Measurements from ENCODE around the gene ARHGEF17.
"Not testable (repeated sequence)": the region's sequence is repeated elsewhere in the genome, so short reads cannot be mapped to it uniquely, and the experiment has no call there.

Gene ARHGEF17, protein sequence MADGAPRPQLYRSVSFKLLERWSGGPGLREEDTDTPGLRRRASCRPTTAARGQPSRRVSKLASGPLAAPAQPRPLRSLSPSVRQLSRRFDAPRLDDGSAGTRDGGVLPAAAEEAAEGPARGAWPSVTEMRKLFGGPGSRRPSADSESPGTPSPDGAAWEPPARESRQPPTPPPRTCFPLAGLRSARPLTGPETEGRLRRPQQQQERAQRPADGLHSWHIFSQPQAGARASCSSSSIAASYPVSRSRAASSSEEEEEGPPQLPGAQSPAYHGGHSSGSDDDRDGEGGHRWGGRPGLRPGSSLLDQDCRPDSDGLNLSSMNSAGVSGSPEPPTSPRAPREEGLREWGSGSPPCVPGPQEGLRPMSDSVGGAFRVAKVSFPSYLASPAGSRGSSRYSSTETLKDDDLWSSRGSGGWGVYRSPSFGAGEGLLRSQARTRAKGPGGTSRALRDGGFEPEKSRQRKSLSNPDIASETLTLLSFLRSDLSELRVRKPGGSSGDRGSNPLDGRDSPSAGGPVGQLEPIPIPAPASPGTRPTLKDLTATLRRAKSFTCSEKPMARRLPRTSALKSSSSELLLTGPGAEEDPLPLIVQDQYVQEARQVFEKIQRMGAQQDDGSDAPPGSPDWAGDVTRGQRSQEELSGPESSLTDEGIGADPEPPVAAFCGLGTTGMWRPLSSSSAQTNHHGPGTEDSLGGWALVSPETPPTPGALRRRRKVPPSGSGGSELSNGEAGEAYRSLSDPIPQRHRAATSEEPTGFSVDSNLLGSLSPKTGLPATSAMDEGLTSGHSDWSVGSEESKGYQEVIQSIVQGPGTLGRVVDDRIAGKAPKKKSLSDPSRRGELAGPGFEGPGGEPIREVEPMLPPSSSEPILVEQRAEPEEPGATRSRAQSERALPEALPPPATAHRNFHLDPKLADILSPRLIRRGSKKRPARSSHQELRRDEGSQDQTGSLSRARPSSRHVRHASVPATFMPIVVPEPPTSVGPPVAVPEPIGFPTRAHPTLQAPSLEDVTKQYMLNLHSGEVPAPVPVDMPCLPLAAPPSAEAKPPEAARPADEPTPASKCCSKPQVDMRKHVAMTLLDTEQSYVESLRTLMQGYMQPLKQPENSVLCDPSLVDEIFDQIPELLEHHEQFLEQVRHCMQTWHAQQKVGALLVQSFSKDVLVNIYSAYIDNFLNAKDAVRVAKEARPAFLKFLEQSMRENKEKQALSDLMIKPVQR (N-terminal part only)

DNA sequence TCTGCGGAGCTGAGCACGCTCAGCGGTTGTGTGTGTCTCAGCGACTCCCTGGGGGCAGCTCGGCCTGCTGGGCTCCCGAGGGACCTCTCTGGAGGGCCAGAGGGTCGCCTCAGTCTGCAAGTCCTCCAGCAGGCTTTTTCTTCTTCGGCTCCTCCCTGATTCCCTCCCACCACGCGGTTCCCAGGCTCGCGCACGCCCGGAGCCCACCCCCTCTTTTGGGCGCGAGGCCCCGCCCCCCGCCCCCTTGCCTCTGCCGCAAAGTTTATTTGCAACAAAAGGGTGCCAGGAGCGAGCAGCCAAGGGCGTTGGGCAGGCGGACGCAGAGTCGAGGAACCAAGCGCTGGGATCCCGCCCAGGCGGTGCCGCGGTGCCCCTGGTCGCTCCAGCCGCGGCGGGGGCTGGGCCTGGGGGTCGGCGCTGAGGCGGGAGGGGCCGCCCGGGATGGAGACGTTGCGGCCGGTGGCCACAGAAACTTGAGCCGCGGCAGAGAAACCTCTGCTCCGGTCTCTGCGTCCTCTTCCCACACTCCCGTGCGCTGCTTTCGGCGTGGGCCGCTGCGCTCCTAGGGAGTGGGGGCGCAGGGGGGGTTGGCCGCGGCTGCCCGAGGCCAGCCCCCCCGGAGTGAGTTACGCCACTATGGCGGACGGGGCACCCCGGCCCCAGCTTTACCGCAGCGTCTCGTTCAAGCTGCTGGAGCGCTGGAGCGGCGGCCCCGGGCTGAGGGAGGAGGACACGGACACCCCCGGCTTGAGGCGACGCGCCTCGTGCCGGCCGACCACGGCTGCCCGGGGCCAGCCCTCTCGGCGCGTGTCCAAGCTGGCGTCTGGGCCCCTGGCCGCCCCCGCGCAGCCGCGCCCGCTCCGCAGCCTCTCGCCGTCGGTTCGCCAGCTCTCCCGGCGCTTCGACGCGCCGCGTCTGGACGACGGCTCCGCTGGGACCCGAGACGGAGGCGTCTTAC, at the start of gene ARHGEF17:
ARHGEF17 (plus strand) TSS at position 274 of the 958 bp plus-strand sequence; CDS start at position 637, 363 bp downstream.
- peak; percentile 90 for DNase-seq

GRCh38 chr11:73259406-73260126, 48.5 kb upstream of the ARHGEF17 start:
- DNase-seq, result no peak

- DNase-seq, result no peak
These were observed 48.0 kb upstream of the ARHGEF17 start for GRCh38 chr11:73260127-73260457.

DNA sequence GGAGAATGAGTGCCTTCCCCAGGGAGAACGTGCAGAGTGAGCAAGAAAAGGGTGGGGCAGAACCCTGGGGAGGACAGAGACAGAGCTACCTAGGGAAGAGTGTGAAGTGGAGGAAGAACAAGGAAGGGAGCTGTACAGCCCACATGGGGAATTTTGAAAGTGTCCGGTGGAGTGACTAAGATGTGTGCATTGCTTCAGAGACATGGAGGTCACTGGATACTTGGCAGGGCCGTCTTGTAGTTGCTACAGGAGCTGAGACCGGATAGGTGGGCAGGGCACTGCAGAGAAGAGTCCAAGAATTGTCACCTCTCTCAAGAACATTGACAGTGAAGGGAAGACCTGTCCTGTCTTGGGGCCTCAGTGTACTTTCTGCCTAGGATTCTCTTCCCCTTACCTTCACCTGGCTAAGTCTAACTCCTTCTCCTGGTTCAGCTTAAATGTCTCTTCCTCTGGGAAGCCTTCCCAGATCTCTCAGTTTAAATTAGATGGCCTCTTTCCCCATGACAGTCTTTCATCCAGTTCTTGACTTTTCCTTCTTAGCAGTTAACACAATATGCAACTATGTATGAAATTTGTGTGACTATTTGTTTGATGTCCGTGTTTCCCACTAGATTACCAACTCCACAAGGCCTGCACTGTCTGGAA, 45.1 kb upstream of the ARHGEF17 start:
- no peak for DNase-seq

GRCh38 chr11:73263640-73264039, 44.4 kb upstream of the ARHGEF17 start:
- no peak for DNase-seq

DNA sequence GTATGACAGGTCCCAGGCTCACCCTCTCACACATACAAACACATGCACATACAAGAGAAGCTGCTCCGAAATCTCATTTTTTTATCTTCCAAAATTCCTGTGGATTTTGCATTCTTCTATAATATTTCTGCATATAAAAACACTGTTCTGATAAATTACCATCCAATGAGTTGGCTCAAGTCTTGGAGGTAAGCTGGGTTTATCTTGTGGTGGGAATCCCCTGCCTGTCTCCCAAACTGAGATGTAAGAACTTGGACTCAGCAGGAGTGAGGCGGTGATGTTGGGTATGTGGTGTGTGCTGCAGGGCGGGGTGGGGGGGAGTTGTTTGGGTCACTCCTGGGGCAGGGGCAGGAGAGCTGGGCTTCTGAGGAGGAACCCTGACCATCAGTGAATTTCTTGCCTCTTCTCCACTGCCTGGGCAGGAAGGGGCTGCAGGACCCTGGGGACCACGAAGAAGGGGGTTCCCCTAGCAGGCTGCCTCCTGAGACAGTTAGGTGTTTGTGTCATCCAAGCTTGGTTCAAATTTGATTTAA, 42.7 kb upstream of the ARHGEF17 start:
- no peak for DNase-seq

DNA sequence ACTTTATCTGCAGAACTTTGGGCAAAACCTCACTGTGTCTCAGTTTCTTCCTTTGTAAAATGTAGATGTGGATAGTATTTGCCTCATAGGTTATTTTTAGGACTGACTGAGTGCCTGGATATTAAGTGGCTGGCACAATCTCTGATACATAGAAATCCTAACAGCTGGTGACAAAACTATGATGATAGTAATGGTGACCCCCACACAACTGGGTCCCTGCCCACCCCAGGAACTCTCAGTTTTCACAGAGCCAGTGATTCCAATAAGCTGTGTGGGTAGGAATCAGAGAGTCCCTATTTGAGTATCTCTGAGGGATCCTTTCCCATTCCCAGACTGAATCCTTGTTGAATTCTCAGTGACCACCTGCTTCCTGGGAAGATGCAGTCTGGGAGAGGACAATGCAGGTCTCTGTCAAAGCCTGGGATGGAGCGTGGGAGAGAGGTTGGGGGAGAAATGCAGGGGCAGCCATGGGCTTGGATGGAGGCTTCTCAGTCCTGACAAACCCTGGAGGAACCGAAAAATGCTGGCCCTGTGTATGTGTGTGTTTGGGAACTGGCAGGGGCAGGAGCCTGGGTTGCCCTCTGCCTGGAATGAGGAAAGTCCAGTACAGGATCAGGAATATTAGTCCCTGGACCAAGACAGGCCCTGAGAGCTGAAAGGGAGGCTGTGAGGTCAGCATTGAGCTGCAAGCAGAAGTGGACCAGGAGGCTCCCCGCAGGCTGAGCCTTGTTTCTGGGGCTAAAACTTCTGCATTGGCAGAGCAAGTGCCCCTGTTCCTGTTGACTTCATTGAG, 42.0 kb upstream of the ARHGEF17 start:
- no peak for DNase-seq

DNA sequence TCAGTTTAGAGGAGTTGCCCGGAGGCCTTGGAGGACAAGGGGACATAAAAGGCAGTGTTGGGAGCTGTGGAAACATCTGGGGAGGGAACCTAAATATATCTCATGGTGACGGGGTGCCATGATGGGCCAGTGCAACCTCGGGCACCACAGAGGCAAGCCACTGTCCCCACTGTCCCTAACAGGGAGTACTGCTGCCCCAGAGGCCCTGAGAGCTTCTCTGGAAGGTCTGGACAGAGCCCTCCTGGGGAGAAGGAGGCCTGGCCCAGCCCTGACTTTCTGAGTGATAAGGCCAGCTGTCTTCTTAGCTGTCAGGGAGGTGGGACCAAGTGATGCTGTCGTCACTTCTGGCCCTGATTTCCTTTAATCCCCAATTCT, 41.4 kb upstream of the ARHGEF17 start:
- no peak for DNase-seq

DNA sequence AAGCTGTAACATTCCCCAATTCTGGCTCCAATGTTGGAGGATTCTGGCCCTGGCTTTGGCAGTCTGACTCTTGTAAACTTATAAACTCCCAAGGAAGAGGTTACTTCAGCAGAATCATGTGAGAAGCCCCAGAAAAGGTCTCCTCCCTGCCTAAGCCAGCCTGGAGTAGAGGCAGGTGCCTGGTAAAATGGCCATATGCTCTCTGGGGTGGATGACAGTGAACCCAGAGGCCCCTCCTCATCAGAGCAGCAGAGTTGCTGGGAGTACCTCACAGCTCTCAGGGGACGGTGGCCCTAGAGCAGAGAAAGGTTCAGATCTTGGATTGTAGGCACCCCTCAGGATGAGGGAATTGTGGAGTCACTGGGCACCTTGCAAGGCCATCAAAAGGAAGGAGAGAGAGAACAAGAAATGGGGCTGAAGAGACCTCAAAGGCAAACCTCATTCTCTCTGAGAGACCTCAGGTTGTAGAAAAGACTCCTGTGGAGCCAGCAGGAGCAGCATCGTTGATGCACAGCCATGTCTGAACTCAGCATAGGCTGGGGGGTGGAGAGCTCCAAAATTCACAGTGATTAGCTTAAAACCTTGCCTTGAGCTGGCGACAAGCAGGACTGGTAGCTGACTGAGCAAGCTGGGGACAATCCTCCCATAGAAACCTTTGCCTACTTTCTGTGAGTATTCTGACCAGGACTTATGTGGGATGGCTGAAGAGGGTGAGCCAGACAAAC, 40.8 kb upstream of the ARHGEF17 start:
- DNase-seq, result no peak

DNA sequence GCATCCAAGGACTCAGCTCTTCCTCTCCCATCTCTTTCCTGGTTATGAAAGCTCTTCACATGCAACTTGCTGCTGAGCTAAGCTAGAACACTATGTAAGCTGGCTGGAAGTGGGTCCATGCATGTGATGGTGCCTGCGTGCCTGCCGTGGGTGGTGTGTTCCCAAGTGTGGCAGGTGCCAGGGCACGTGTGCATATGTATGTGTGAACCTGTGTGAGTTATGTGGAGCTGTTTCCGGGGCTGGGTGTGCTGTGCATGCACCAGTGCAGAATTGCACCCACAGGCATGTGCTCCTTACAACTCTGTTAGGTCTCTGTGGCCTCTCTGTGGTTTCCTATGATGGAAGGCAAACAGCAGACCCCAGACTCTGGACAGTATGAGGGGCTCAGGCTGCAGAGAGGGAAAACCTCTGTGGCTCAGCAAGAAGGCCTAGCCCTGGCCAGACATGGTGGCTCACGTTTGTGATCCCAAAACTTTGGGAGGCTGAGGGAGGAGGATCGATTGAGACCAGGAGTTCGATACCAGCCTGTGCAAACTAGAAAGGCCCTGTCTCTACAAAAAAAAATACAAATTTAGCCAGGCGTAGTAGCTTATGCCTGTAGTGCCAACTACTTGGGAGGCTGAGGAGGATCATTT, 40.1 kb upstream of the ARHGEF17 start:
- no peak for DNase-seq

DNA sequence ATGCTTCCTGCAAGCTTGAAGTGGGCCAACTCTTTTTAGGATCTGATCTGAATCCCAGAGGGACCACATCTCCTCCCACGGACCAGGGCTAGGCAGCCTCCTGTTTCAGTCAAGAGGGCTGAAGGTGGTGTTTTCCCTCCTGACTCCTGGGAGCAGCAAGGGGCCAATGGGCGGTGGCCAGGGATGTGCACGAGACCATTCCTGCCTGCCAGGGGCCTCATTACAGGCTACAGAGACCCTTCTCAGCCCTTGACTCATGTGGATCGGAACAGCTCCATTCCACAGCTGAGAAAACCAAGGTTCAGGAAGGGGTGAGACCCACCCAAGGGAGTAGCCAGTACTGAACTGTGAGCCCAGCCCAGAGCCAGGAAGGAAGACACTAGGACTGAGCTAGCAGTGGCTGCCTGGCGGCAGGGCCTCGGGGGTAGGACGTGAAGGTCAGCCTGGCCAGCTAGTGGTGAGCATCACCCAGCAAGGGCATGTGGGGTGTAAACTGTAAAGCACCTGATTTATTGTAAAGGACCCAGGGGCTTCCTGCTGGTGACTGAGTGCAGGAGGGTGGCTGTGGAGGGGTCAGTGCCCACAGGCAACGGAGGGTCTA, 39.3 kb upstream of the ARHGEF17 start:
- no peak for DNase-seq

GRCh38 chr11:73269459-73270015, 38.5 kb upstream of the ARHGEF17 start:
- DNase-seq, result peak; percentile 56

GRCh38 chr11:73270016-73270854, 37.8 kb upstream of the ARHGEF17 start:
- DNase-seq, result no peak

DNA sequence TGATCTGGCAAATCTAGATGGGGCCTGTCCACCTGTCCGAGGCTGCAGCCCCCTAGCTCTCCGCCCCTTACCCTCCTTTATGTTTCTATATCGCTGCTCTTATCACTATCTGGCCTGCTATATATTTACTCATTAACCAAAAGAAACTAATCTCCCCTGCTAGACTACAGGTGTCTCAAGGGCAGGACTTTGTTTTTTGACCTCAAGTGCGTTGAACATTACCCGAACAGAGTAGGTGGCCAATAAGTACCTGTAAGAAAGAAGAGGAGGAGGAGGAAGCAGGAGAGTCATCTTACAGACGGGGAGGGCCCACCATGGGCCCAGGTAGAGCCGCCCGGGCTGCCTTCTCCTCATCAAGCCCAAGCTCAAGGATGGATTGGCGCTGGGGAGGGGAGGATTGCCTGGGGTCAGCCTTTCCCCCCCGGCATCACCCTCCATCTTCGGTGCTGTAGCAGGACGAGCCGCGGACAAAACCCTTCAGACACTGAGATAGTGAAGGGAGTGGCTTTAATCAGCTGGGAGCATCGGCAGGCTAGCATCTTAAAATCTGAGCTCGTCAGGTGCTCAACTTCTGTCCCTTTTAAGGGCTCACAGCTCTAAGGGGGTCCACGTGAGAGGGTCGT, 37.1 kb upstream of the ARHGEF17 start:
- DNase-seq, result no peak

DNA sequence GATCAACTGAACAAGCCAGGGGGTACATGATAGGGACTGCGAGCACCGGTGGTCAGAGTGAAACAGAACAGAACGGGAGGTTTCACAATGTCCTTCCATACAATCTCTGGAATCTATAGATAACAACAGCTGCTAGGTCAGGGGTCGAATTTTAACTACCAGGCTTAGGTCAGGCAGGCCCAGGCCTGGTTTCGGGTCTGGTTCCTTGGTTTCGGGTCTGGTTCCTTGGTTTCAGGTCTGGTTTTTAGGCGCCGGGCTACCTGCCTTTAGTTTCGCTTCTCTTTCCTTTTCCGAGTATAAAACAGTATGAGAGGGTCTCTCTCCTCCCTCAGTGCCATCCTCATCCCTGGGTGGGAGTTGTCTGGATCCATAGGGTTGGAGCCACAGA, 36.6 kb upstream of the ARHGEF17 start:
- DNase-seq, result not testable (repeated sequence)

- DNase-seq, result peak; percentile 78
These were observed 36.0 kb upstream of the ARHGEF17 start, which contains the start of gene P2RY6 for GRCh38 chr11:73271936-73272679. TSS of gene P2RY6 (plus strand) at chr11:73272338. CDS start at chr11:73296519, 24,181 bp downstream.
